ENCODE data around the gene MMADHC. TPM values are rescaled to one million over a fixed set of nuclear protein-coding genes. Genes with fewer than 3 reads are reported as not detected.
A peak's percentile ranks its signal among the peaks of the same experiment; 100 is the strongest.

The MMADHC gene
- total RNA-seq (10 to 100 TPM; 64.6 to 85.6 (median 73.3) TPM), polyA plus RNA-seq (10 to 100 TPM; 38.0 to 57.7 (median 54.0) TPM)
- long read RNA-seq, donor 1, transcript MMADHC-201 (8 exons, 1,436 nt) = major isoform, 49 of 57 reads
- long read RNA-seq, donor 1, partial matches to known transcripts = 6 of 57 reads
- long read RNA-seq, donor 1, other reads (novel, unspliced or antisense) = 0 of 57 reads
- long read RNA-seq, donor 2, transcript MMADHC-203 (7 exons, 1,726 nt) = minor isoform, 7 of 38 reads
- long read RNA-seq, donor 2, transcript MMADHC-201 (8 exons, 1,436 nt) = major isoform, 31 of 38 reads
- long read RNA-seq, donor 2, partial matches to known transcripts = 0 of 38 reads
- long read RNA-seq, donor 2, other reads (novel, unspliced or antisense) = 0 of 38 reads

GRCh38 chr2:149587220-149587949 is at the start of gene MMADHC:
Gene MMADHC (minus strand): TSS chr2:149587775. CDS start chr2:149587097, 678 bp downstream.
- Histone ChIP-seq H3K36me3 (peaks cover 0 to 26% (median 7%) of the 10 kb centered on the region in 6 donors), H3K9me3 (no peaks in the 10 kb centered on the region), H3K4me3 (peak within 1 kb of the TSS; percentile 41 to 78 (median 60)), H3K27ac (peak within 1 kb of the TSS; percentile 91 to 99 (median 98)), H3K4me1 (peaks cover 13 to 52% (median 46%) of the 10 kb centered on the region in 6 donors), H3K27me3 (replicated peaks in 1 of 7) (no peaks in the 10 kb centered on the region)
- intact Hi-C loops (cut with DNase I; ENCODE audit: low total_unique reads) = no loop called here
- TF ChIP-seq POLR2AphosphoS5 (IDR thresholded peaks at IDR 0.05) (peak; percentile 98 to 99 (median 98)), POLR2A (IDR thresholded peaks at IDR 0.05) (peak in 2 of 3 donors; percentile 46 to 77), CTCF (IDR thresholded peaks at IDR 0.05 in 8 of 11, conservative IDR thresholded peaks at IDR 0.05 in 3 of 11) (peak in 1 of 11 experiments; percentile 20)
- peak; percentile 99 for DNase-seq
- WGBS, 5 donors = 0 to 1% (median 0%) methylated on average over 45 of the region's 45 CpGs

- TF ChIP-seq CTCF (IDR thresholded peaks at IDR 0.05 in 8 of 11, conservative IDR thresholded peaks at IDR 0.05 in 3 of 11) = no peak
- TF ChIP-seq POLR2AphosphoS5 (IDR thresholded peaks at IDR 0.05) = no peak
- TF ChIP-seq POLR2A (IDR thresholded peaks at IDR 0.05) = no peak
- WGBS, 5 donors = 81 to 88% (median 85%) methylated on average over 5 of the region's 5 CpGs
- H3K27me3 ChIP-seq (replicated peaks in 1 of 7) = no peaks in the 10 kb centered on the region
- no peak overlapping the region for H3K4me3 ChIP-seq
- no peak for DNase-seq
- H3K27ac ChIP-seq = no peak overlapping the region
- H3K4me1 ChIP-seq = no peaks in the 10 kb centered on the region
- intact Hi-C loops (cut with DNase I; ENCODE audit: low total_unique reads) = no loop called here
- H3K9me3 ChIP-seq = peaks cover 0 to 4% (median 0%) of the 10 kb centered on the region in 8 donors
- H3K36me3 ChIP-seq = no peaks in the 10 kb centered on the region
Measured at GRCh38 chr2:149634103-149634502, 46.5 kb upstream of the MMADHC start.

- Histone ChIP-seq H3K27ac (no peak overlapping the region), H3K4me3 (no peak overlapping the region), H3K4me1 (no peaks in the 10 kb centered on the region), H3K27me3 (replicated peaks in 1 of 7) (no peaks in the 10 kb centered on the region), H3K9me3 (no peaks in the 10 kb centered on the region), H3K36me3 (no peaks in the 10 kb centered on the region)
- intact Hi-C loops (cut with DNase I; ENCODE audit: low total_unique reads) = no loop called here
- no peak for TF ChIP-seq POLR2A (IDR thresholded peaks at IDR 0.05)
- no peak for TF ChIP-seq CTCF (IDR thresholded peaks at IDR 0.05 in 8 of 11, conservative IDR thresholded peaks at IDR 0.05 in 3 of 11)
- TF ChIP-seq POLR2AphosphoS5 (IDR thresholded peaks at IDR 0.05) = no peak
- 91 to 98% (median 95%) methylated on average over 1 of the region's 1 CpG for WGBS, 5 donors
- DNase-seq = no peak
Measured at GRCh38 chr2:149630445-149630844, 42.9 kb upstream of the MMADHC start.

GRCh38 chr2:149629026-149629425 is 41.5 kb upstream of the MMADHC start:
- intact Hi-C loops (cut with DNase I; ENCODE audit: low total_unique reads) = no loop called here
- Histone ChIP-seq H3K27ac (no peak overlapping the region), H3K9me3 (no peaks in the 10 kb centered on the region), H3K27me3 (replicated peaks in 1 of 7) (no peaks in the 10 kb centered on the region), H3K4me3 (no peak overlapping the region), H3K4me1 (no peaks in the 10 kb centered on the region), H3K36me3 (no peaks in the 10 kb centered on the region)
- no peak for DNase-seq
- no peak for TF ChIP-seq POLR2A (IDR thresholded peaks at IDR 0.05)
- no peak for TF ChIP-seq POLR2AphosphoS5 (IDR thresholded peaks at IDR 0.05)
- no peak for TF ChIP-seq CTCF (IDR thresholded peaks at IDR 0.05 in 8 of 11, conservative IDR thresholded peaks at IDR 0.05 in 3 of 11)
